GM19193 (cell line): ENCODE data around the gene MPDZ.

Experiments used
- POLR2A ChIP-seq: IDR thresholded peaks from 4 replicates; pipeline ENCODE4 v1.6.1; 2011; ENCODE audit not compliant: insufficient read depth, insufficient read length; ENCODE audit errors: extremely low read depth

Gene MPDZ

DNA sequence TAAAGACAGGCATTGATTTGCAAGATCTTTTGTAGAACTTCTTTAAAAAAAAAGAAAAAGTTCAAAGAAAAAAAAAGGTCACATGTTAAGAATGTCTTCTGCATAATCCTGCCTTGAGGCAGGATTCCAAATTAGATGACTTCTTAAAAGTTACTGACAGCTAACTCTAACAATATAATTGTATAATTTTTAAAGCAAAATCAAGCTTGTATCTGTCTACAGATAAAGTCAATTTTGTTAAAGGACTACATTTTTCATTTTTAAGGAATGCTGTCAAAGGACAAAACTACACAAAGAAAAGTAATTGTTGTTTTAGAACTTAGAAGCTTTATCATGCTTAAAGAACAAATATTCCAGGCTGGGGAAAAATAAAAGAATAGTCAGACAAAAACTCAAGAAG, 57.8 kb downstream of the MPDZ start:
- no peak for TF ChIP-seq POLR2A

DNA sequence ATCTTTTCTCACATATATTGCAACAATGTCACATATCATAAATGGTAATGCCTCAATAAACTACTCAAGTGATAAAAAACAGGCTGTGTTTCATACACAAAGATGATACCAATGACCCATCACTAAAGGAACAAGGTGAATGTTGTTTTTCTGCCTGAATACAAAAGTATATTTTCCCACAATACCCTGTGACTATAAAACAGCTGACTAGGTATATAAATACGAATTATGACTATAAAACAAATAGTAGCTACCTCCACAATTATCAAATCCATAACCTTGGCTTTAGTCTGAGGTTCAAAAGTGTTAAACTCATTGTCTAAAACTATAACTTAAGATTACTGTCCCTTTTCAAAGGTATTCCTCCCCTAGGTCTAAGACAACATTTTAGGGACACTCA, 58.7 kb downstream of the MPDZ start:
- no peak for TF ChIP-seq POLR2A

DNA sequence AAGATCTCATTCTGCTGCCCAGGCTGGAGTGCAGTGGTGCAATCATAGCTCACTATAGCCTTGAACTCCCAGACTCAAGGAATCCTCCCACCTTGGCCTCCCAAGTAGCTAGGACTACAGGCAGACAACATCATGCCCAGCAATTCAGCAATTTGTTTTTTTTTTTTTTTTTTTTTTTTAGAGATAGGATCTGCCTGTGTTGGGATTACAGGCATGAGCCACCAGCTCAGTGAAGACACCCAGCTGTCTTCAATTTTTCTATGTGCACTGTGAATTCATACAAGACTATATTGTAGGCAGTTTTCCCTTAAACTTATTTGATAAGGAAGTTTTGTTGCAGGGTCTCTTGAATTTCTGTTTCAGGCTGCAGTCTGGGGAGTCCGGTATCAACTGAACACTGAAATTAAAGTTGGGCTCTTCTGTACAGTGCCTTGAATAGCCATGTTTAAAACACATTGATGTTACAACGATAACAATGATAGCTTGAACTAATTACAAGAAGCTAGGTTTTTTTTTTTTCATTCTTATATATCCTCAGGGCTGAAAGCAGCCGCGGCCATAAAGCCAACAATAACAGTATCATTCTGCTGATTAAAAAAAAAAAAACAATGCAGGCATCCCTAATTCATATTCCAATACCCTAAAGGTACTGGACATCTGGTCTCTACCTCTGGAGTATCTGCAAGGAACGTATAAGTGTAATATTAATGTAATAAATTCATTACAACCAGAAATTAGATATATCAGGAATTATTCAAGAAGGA, 63.5 kb downstream of the MPDZ start:
- no peak for TF ChIP-seq POLR2A

DNA sequence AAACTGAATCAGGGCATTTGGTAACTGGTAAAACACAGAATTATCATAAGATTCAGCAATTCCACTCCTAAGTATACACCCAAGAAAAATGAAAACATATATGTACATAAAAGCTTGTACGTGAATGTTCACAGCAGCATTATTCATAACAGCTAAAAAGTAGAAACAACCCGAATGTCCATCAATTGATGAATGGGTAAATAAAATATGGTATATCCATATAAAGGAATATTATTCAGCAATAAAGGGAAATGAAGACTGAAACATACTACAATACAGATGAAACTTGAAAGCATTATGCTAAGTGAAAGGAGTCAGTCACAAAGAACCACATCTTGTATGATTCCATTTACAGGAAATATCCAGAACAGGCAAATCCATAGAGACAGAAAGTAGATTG, 65.5 kb downstream of the MPDZ start:
- TF ChIP-seq POLR2A = no peak

DNA sequence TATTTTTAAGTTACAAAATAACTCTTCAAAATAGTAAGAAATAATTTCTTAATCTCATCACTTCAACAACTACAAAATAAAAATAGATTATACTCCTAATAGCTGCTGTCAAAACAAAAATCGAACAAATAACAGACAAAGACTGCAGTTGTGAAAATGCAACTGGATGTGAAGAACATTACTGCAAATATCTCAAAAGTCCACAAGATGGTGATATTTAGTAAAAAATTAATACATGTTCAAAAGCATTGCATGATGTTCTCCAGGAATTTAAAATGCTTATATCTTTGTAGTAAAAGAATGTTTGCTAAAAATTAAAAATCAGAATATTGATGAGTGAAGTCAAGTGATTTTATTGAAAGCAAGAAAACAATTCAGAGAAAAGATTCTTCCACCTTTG, 66.2 kb downstream of the MPDZ start:
- no peak for TF ChIP-seq POLR2A

DNA sequence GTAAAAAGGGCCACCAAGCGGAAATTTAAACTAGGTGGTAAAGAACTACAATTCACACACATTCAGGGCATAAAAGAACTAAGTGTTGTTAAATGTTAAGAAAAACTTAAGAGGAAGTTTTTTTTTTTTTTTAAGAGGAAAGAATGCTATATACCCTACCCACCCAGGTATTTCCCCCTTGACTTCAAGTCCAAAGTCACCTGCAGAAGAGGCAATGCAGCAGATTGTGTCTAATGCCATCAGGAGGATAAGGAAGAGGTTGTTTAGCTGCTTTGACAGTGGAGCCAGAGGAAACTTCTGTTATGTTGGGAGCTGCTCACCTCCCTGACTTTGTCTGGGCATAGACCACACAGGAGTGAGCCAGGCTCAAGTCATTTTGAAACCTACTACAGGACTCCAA, 69.2 kb downstream of the MPDZ start:
- no peak for TF ChIP-seq POLR2A

DNA sequence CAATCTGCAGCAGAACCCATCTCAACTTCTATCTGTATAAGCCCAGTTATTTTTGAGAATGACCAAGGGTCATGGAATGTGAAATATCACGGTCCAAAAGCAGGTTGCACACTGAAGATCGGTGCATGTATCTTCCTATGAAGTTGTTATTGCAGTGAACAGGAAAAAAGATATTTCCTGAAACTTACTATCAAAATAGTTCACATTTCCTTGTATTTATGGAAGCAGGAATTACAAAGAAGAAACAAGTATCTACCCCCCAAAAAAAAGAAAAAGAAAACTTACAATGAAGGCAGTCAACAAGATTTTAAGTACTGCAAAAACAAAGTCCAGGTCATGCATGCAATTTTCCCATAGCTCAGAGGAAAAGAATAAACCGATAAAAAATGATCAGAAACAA, 70.0 kb downstream of the MPDZ start:
- TF ChIP-seq POLR2A = no peak

DNA sequence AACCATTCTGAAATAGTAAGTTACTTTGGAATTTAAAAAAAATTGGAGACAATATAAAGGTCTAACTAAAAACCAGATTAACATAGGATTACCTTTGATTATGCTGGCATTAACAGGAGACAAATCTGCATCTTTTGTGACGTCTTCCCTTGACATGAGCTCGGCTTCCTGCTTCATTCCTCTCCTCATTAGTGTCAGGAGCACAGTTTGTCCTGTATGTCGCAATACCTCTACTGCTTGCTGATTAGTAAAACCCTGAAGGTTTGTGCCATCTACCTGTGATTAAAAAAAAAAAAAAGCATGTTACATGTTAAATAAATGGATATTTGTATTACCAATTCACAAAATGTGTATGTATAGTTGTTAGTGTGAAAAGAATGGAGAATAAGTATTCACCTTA, 73.7 kb downstream of the MPDZ start:
- TF ChIP-seq POLR2A = no peak

DNA sequence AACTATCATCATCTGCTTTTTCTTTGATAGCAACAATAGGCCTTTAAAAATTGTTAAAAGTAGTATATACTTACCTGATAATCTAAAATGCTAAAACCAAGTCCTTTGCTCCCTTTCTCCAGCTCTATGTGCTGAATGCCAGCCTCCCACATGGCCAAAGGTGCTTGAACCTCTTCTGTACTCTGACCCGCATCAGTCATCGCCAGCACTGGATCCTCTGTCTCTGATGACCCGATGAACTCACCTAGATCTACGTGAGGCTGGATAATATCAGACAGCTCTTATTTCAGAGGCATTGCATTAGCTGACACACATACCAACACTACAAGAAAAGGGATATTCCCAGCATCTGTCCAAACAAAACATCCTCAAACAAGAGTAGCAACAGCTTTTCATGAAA, 89.5 kb downstream of the MPDZ start:
- no peak for TF ChIP-seq POLR2A

DNA sequence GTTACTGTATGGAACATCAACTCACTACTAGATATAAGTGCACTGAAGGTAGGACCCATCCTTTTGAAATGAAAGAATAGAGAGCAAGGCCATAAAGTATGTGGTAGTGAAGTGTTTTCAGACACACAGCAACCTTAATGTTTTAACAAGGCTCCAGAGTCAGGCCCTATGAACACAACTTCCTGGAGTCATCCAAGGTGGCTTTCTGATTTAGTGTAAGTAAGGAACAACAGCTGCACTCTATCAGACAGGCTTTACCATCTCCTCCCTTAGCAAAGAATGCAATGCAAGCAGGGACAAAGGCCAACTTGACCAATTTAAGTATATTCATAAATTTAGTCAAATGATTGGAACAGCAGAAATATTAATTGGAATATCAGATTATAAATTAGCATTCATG, 90.1 kb downstream of the MPDZ start:
- no peak for TF ChIP-seq POLR2A

DNA sequence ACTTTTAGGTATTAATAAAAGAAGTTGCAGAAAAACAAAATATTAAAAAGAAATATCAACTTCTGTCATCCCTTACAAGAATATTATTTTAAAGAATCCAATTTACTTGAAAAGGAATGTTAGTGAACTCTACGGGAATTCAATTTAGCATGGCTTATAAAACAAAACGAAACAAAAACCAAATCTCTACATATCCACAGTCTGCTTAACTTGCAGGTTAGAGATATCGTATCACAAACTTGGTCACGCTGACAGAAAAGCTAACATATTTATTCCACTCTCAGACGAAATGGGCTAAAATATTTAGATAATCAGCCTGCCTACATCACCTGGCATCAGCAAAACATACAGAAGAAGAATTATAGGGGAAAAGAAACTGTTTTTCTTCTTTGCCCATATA, 92.7 kb downstream of the MPDZ start:
- no peak for TF ChIP-seq POLR2A

DNA sequence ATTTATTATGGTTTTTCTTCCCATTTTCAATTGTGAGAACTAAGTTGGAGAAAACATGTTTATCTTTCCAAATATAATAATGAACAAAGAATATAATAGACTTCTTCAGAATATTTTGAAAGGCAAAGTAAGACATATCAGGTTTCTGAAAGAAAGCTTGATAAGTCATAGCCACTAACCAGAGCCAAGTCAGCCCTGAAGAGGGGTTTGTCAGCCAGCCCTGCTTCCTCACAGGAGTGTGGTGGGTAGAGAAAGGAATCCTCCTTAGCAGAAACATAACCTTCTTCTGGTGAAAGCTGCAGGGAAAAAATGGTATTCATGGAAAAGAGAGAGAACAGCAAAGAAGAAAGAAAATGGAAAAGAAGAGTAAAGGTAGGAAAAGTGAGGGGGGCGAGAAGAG, 93.4 kb downstream of the MPDZ start:
- no peak for TF ChIP-seq POLR2A

DNA sequence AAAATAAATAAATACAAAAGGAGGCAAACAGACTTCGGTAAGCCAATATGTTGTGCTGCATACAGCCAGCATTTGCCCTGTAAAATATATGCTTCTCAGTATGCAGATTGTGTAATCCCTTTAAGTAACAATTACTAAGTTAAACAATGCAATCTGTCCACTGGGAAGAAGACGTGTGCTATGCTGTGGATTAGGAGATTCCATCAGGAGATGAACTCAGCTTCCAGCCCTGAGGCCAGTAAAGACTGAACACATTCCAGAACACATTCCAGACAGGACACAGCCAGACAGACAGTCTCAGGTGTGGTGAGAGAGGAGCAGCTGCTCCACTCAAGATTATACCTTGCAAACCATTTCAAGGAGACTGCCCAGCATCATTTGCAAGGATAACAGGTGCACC, 97.8 kb downstream of the MPDZ start:
- no peak for TF ChIP-seq POLR2A

DNA sequence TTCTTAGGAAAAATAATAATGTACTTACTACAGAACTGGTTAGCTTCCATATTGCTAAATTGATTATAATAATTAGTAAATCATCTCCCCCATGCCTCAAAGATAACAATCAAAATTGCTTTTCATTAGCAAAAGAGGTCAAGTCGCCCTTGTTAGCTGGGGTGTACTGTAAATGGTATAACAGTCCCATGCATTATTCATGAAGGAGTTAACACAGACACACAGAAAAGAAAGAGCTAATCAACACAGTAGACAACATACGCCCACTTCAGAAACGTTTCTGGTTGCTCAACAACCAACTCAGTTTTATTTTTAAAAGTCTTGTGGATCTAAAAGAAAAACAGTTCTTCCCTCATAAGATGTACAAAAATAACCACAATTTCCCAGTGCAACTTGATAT, 100.2 kb downstream of the MPDZ start:
- no peak for TF ChIP-seq POLR2A

DNA sequence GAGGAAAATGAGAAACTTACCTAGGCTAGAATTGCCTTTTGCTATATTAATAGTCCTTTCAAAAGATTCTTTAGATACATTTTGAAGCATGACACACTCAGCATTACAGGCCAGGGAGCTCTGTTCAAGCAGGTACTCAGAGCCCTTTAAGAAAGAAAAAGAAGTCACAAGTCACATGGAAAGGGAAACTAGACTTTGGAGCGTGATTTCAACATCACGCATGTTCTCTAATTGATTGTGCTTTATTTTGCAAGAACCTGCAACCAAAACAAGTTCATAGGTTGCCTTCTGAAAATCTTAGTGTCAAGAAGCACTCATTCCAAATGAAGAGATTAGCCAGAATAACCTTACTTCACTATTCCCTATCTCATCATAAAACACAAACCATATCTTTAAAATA, 103.8 kb downstream of the MPDZ start:
- no peak for TF ChIP-seq POLR2A

DNA sequence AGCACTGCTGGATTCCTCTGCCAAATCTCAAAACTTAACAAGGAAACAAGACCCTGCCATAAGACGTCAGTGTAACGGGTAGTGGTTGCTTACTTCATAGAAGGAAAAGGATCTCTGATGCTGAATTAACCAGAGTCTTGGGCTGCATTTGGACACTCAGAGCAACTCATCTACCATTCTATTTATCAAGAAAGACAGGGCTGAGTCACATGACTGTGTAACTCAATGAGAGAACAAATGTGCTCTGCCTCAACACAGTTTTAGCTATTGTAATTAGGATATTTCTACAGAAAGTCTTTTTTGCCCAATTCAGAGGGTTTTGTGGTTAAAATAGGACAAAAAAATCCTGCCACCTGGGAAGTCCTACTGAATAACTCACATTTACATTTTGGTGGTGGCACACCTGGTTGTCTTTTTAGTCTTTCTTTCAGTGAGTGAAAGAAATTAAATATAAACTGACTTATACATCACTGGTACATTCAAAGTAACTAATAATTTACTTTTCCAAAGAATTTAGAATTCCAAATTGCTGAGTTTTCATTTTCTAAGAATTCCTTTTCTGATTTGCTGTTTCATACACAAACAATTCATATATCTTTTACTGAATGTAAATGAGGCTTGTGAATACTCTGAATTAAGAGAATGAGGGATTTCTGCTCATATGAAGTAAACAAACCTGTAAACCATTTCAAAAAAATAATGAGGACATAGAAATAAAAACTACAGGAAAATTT, 104.4 kb downstream of the MPDZ start:
- TF ChIP-seq POLR2A = no peak
